Measurements from ENCODE around the gene KIAA0825.

- TF ChIP-seq CTCF (conservative IDR thresholded peaks at IDR 0.05) = no peak
- no peak for TF ChIP-seq EZH2 (IDR thresholded peaks at IDR 0.05; ENCODE audit: low read depth)
Measured at GRCh38 chr5:94353605-94354004, 264.8 kb downstream of the KIAA0825 start.
